Measurements from ENCODE around the gene FARP1.

Gene FARP1

GRCh38 chr13:98496966-98497365 lies 354.1 kb downstream of the FARP1 start:
- TF ChIP-seq GATA2 (IDR thresholded peaks at IDR 0.05; ENCODE audit: low read depth, low read length) = no peak
- TF ChIP-seq GATA3 (IDR thresholded peaks at IDR 0.05; ENCODE audit: low read depth, low read length) = no peak

- no peak for TF ChIP-seq GATA2 (IDR thresholded peaks at IDR 0.05; ENCODE audit: low read depth, low read length)
- TF ChIP-seq GATA3 (IDR thresholded peaks at IDR 0.05; ENCODE audit: low read depth, low read length) = no peak
These were observed 358.1 kb downstream of the FARP1 start for GRCh38 chr13:98500963-98501421.

- no peak for TF ChIP-seq GATA3 (IDR thresholded peaks at IDR 0.05; ENCODE audit: low read depth, low read length)
- no peak for TF ChIP-seq GATA2 (IDR thresholded peaks at IDR 0.05; ENCODE audit: low read depth, low read length)
These were observed 360.5 kb downstream of the FARP1 start for GRCh38 chr13:98503175-98504028.

- TF ChIP-seq GATA3 (IDR thresholded peaks at IDR 0.05; ENCODE audit: low read depth, low read length) = no peak
- TF ChIP-seq GATA2 (IDR thresholded peaks at IDR 0.05; ENCODE audit: low read depth, low read length) = no peak
These were observed 361.1 kb downstream of the FARP1 start for GRCh38 chr13:98504029-98504351.

GRCh38 chr13:98504371-98504963 lies 361.6 kb downstream of the FARP1 start:
- TF ChIP-seq GATA3 (IDR thresholded peaks at IDR 0.05; ENCODE audit: low read depth, low read length) = no peak
- no peak for TF ChIP-seq GATA2 (IDR thresholded peaks at IDR 0.05; ENCODE audit: low read depth, low read length)

All from SH-SY5Y (cell line).